MG63 (cell line): ENCODE results near the gene GFPT2. TPM values are rescaled to one million over a fixed set of nuclear protein-coding genes. Genes with fewer than 3 reads are reported as not detected.

Source experiments
- total RNA-seq: library from RNA; depleted of rRNA; stranded (reverse); fragments of >200 nt; shearing (Covaris generic); gene quantifications from 2 replicates; pipeline ENCODE4 v1.2.3, GENCODE V29; 2014; ENCODE audit warnings: low replicate concordance; rRNA removed

Gene GFPT2
- total RNA-seq, 1 experiment from 2014 or later = 3.7 TPM

Other genes with a start within 250 kb of the GFPT2 start
- gene RASGEF1C, start 144.1 kb downstream of the GFPT2 start, total RNA-seq = not detected in 2 replicates
- 97.3 and 98.2 TPM in 2 replicates for gene MAPK9, start 61.3 kb downstream of the GFPT2 start, total RNA-seq
- gene CNOT6, start 141.0 kb upstream of the GFPT2 start, total RNA-seq = 11.4 and 12.5 TPM in 2 replicates
- gene SCGB3A1, start 238.2 kb upstream of the GFPT2 start, total RNA-seq = not detected in 2 replicates